LNCaP clone FGC (cell line): Measurements from ENCODE around the gene TENM3.

Source experiments
- DNase-seq: peaks from one replicate; pipeline ENCODE4 v3.0.0-alpha.2; 2011; ENCODE audit warnings: low read depth
- H3K4me3 ChIP-seq: 2 replicates; pipeline ENCODE4 v1.5.1; 2011; ENCODE audit warnings: mild to moderate bottlenecking, low read depth, low read length, control low read depth
- TF ChIP-seq, protein P1 (sequence below): IDR thresholded peaks from 2 replicates; pipeline ENCODE4 v1.5.1; 2012; ENCODE audit warnings: mild to moderate bottlenecking; ENCODE audit not compliant: control insufficient read depth, insufficient read depth; ENCODE audit errors: extremely low read depth

Gene TENM3

GRCh38 chr4:182788201-182788600, 545.0 kb downstream of the TENM3 start:
- no peak overlapping the region for H3K4me3 ChIP-seq
- TF ChIP-seq, protein P1, sequence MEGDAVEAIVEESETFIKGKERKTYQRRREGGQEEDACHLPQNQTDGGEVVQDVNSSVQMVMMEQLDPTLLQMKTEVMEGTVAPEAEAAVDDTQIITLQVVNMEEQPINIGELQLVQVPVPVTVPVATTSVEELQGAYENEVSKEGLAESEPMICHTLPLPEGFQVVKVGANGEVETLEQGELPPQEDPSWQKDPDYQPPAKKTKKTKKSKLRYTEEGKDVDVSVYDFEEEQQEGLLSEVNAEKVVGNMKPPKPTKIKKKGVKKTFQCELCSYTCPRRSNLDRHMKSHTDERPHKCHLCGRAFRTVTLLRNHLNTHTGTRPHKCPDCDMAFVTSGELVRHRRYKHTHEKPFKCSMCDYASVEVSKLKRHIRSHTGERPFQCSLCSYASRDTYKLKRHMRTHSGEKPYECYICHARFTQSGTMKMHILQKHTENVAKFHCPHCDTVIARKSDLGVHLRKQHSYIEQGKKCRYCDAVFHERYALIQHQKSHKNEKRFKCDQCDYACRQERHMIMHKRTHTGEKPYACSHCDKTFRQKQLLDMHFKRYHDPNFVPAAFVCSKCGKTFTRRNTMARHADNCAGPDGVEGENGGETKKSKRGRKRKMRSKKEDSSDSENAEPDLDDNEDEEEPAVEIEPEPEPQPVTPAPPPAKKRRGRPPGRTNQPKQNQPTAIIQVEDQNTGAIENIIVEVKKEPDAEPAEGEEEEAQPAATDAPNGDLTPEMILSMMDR: no peak
- DNase-seq: no peak

DNA sequence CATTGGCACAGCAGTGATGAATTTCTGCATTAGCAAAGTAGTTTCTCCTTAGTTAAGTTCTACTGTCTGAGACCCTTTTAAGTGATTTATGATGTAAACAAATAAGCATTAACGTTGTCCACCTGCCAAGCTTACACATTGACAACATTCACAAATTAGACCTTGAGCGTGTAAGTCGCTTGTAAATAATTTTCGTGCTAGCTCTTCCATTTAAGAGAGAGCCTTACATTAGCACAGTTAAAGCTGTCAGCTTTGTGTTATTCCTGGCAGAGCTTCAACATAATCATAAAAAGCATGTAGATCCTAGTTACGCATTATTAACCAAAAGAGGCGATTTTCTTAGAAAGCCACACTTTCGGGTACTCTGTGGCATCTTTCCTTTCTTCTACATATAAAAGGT, 546.3 kb downstream of the TENM3 start:
- TF ChIP-seq, protein P1: no peak
- no peak overlapping the region for H3K4me3 ChIP-seq
- no peak for DNase-seq

- DNase-seq: no peak
- TF ChIP-seq, protein P1: no peak
- H3K4me3 ChIP-seq: no peak overlapping the region
Observed at GRCh38 chr4:182795446-182796238, 552.4 kb downstream of the TENM3 start.

DNA sequence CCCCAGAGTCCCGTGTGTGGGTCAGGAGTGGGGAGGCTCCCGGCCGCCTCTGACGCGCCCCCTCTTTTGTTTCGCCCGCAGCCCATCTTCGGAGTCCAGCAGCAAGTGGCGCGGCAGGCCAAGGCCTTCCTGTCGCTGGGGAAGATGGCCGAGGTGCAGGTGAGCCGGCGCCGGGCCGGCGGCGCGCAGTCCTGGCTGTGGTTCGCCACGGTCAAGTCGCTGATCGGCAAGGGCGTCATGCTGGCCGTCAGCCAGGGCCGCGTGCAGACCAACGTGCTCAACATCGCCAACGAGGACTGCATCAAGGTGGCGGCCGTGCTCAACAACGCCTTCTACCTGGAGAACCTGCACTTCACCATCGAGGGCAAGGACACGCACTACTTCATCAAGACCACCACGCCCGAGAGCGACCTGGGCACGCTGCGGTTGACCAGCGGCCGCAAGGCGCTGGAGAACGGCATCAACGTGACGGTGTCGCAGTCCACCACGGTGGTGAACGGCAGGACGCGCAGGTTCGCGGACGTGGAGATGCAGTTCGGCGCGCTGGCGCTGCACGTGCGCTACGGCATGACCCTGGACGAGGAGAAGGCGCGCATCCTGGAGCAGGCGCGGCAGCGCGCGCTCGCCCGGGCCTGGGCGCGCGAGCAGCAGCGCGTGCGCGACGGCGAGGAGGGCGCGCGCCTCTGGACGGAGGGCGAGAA, 556.5 kb downstream of the TENM3 start:
- TF ChIP-seq, protein P1: no peak
- H3K4me3 ChIP-seq: no peak overlapping the region
- DNase-seq: no peak

DNA sequence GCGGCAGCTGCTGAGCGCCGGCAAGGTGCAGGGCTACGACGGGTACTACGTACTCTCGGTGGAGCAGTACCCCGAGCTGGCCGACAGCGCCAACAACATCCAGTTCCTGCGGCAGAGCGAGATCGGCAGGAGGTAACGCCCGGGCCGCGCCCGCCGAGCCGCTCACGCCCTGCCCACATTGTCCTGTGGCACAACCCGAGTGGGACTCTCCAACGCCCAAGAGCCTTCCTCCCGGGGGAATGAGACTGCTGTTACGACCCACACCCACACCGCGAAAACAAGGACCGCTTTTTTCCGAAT, 557.0 kb downstream of the TENM3 start:
- DNase-seq: no peak
- H3K4me3 ChIP-seq: no peak overlapping the region
- TF ChIP-seq, protein P1: no peak

- TF ChIP-seq, protein P1: no peak
- H3K4me3 ChIP-seq: no peak overlapping the region
- DNase-seq: no peak
Observed at GRCh38 chr4:182801636-182802035, 558.4 kb downstream of the TENM3 start.

DNA sequence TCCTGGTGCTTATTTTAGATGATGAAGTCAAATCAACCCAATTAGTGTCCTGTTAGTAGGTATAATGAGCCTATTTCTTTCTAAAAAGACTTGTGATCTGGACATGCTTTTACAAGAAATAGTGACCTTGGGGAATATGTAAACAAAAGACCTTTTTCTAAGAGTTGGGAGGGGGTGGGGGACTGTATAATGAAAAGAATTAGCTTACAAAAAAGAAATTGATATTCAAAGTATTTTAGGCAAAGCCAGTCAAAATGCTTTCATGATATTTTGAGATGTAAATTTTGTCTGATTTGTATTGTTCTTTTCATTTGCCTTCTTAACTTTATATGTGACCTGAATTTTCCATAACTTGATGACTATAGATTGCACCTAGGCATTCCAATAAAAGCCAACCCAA, 559.4 kb downstream of the TENM3 start:
- H3K4me3 ChIP-seq: no peak overlapping the region
- no peak for DNase-seq
- TF ChIP-seq, protein P1: no peak
